ENCODE data around the gene ARHGEF37. TPM values are rescaled to one million over a fixed set of nuclear protein-coding genes. Genes with fewer than 3 reads are reported as not detected.
"Not testable (repeated sequence)": the region's sequence is repeated elsewhere in the genome, so short reads cannot be mapped to it uniquely, and the experiment has no call there.

ARHGEF37 gene
- polyA plus RNA-seq, 1 experiment = 0.92 TPM

DNA sequence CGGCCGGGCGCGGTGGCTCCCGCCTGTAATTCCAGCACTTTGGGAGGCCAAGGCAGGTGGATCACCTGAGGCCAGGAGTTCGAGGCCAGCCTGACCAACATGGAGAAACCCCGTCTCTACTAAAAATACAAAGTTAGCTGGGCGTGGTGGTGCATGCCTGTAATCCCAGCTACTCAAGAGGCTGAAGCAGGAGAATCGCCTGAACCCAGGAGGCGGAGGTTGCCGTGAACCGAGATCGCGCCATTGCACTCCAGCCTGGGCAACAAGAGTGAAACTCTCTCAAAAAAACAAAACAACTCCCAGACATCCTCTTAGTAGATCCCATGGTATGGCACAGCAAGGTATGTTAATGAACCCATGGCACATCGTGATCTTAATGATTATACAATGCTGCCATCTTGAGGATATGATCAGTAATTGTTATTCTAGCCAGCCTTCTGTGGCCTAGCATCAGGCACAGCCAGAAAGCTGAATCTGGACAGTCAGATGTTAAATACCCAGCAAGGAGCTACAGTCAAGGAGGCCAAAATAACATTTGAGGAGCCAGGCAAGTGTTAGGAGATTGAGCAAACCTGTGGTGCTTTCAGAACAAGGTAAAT, 16.7 kb upstream of the ARHGEF37 start:
- H3K36me3 ChIP-seq (ENCODE audit: control insufficient read depth, insufficient read depth, low read length); POLR2A ChIA-PET; DNase-seq (ENCODE audit: low read depth); H3K4me3 ChIP-seq (ENCODE audit: low read depth, low read length); H3K27me3 ChIP-seq (ENCODE audit: control insufficient read depth, insufficient read depth, low read length): not testable (repeated sequence)
- peak; percentile 42 for TF ChIP-seq CTCF (IDR thresholded peaks at IDR 0.05; ENCODE audit: insufficient read depth, low read depth, low read length)
- CTCF ChIA-PET = interaction anchor here (0.7 to 5.3 kb wide), 20 partner anchors 11 to 249 kb away, joined by 3 to 71 read pairs (median 4); partner anchors contain the start of genes CSNK1A1 and PCYOX1L

DNA sequence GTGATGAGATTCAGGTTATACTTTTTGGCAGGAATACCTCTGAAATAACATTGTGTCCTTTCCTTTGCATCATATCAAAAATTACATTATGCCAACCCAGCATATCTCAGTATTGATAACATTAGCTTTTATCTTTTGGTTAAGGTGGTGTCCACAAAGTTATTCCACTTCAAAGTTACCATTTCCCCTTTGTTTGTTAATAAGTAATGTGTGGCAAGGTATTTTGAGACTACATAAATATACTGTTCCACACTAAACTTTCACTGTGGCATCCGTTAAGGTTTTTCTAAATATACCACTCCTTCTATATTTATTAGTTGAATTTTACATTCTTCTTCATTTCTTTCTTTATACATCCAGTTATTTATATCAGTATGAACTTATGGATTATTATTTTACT, 14.1 kb upstream of the ARHGEF37 start:
- no peak overlapping the region for H3K4me3 ChIP-seq (ENCODE audit: low read depth, low read length)
- H3K27me3 ChIP-seq (ENCODE audit: control insufficient read depth, insufficient read depth, low read length) = no peaks in the 10 kb centered on the region
- H3K36me3 ChIP-seq (ENCODE audit: control insufficient read depth, insufficient read depth, low read length) = no peaks in the 10 kb centered on the region
- no peak for DNase-seq (ENCODE audit: low read depth)
- no peak for TF ChIP-seq CTCF (IDR thresholded peaks at IDR 0.05; ENCODE audit: insufficient read depth, low read depth, low read length)
- POLR2A ChIA-PET = no interaction called here
- CTCF ChIA-PET = interaction anchor here (1.6 to 5.3 kb wide), 6 partner anchors 52 to 195 kb away, joined by 3 to 71 read pairs (median 9); no protein-coding TSS in a partner anchor

DNA sequence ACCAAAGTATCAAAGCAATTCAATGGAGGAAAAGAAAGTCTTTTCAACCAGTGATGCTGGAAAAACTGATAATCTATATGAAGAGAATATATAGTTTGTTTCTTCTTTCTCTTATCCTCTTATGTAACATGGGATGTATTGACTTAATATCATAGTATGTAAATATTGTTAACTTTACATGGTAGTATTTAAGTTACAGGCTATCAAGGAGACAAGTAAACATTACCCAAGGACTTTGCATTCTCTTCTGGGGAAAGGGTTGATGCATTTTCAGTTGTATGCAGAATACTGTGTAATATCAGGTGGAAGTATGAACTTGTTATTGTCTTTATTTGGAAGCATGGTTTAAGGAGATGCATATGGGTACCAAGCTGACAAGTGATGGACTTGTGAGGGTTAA, 9.1 kb upstream of the ARHGEF37 start:
- Histone ChIP-seq H3K36me3 (ENCODE audit: control insufficient read depth, insufficient read depth, low read length) (no peaks in the 10 kb centered on the region), H3K4me3 (ENCODE audit: low read depth, low read length) (no peak overlapping the region), H3K27me3 (ENCODE audit: control insufficient read depth, insufficient read depth, low read length) (no peaks in the 10 kb centered on the region)
- ChIA-PET POLR2A (no interaction called here), CTCF (interaction anchor here (2.1 kb wide), 1 partner anchor 130 kb away, joined by 4 read pairs; no protein-coding TSS in a partner anchor)
- TF ChIP-seq CTCF (IDR thresholded peaks at IDR 0.05; ENCODE audit: insufficient read depth, low read depth, low read length) = no peak
- DNase-seq (ENCODE audit: low read depth) = no peak

DNA sequence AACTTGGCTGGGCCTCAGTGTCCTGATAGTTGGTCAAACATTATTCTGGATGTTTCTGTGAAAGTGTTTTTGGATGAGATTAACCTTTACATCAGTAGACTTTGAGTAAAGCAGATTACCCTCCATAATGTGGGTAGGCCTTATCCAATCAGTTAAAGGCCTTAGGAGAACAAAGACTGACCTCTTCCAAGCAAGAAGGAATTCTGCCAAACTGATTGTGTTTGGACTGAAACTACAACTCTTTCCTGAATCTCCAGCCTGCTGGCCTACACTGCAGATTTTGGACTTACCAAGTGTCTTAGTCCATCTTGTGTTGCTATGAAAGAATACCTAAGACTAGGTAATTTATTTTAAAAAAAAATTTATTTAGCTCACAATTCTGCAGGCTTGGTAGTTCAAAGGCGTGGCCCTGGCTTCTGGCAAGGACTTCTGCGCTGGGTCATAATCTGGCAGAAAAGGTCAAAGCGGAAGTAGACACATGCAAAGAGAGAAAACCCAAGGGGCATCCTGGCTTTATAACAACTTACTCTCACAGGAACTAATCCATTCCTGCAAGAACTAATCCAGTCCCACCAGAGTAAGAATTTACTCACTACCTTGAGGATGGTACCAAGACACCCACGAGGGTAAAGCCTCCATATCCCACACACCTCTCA, 8.6 kb upstream of the ARHGEF37 start:
- DNase-seq (ENCODE audit: low read depth) = no peak
- ChIA-PET POLR2A (no interaction called here), CTCF (interaction anchor here (2.1 kb wide), 1 partner anchor 131 kb away, joined by 4 read pairs; no protein-coding TSS in a partner anchor)
- Histone ChIP-seq H3K4me3 (ENCODE audit: low read depth, low read length) (no peak overlapping the region), H3K36me3 (ENCODE audit: control insufficient read depth, insufficient read depth, low read length) (no peaks in the 10 kb centered on the region), H3K27me3 (ENCODE audit: control insufficient read depth, insufficient read depth, low read length) (no peaks in the 10 kb centered on the region)
- no peak for TF ChIP-seq CTCF (IDR thresholded peaks at IDR 0.05; ENCODE audit: insufficient read depth, low read depth, low read length)

- no peaks in the 10 kb centered on the region for H3K27me3 ChIP-seq (ENCODE audit: control insufficient read depth, insufficient read depth, low read length)
- H3K4me3 ChIP-seq (ENCODE audit: low read depth, low read length) = no peak overlapping the region
- no peaks in the 10 kb centered on the region for H3K36me3 ChIP-seq (ENCODE audit: control insufficient read depth, insufficient read depth, low read length)
- ChIA-PET POLR2A (no interaction called here), CTCF (interaction anchor here (0.5 to 1.9 kb wide), 3 partner anchors 10 to 76 kb away, joined by 3 to 5 read pairs (median 3); no protein-coding TSS in a partner anchor)
- TF ChIP-seq CTCF (IDR thresholded peaks at IDR 0.05; ENCODE audit: insufficient read depth, low read depth, low read length) = no peak
- DNase-seq (ENCODE audit: low read depth) = no peak
Measured at GRCh38 chr5:149575131-149575530, 6.2 kb upstream of the ARHGEF37 start.

Measured in BJ (cell line).